NT2/D1 (cell line): ENCODE measurements around the gene FUT2.

Experiments used
- SUZ12 ChIP-seq: IDR thresholded peaks from 2 replicates; pipeline ENCODE4 v1.6.1; 2011; ENCODE audit not compliant: insufficient read length, insufficient read depth; ENCODE audit errors: extremely low read depth
- YY1 ChIP-seq: IDR thresholded peaks from 2 replicates; pipeline ENCODE4 v1.6.1; 2011; ENCODE audit not compliant: insufficient read length, insufficient read depth
- ZNF274 ChIP-seq: IDR thresholded peaks from 2 replicates; pipeline ENCODE4 v1.6.1; 2011; ENCODE audit warnings: mild to moderate bottlenecking, low read depth, low read length

DNA sequence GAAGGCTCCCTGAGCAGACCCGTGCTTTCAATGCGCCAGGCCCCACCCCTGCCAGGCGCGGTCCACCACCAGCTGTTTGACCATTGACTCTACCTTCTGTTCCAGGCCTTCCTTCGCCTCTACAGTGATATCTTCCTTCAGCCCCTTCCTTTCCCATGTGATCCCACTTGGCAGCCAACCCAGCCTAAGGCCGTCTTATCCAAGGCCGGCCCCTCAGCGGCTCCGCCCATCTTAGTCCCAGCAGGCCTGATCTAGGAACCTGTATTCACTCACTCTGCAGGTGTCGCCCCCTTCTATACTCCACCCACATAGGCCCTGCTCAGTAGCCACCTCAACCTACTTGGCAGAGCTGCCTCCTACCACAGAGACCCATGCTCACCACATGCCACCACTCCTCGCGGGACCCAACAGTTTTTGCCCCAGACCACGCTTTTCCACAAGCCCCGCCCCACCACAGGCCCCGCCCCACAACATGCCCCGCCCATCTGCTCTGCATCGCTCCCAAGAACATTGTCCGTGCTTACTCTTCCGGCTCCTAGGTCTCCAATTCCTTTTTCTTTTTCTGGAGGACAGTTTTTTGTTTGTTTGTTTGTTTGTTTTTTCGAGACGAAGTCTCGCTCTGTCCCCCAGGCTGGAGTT lies 41.7 kb downstream of the FUT2 start:
- TF ChIP-seq YY1 = no peak
- TF ChIP-seq SUZ12 = no peak
- TF ChIP-seq ZNF274 = no peak
